HG02938 (cell line): ENCODE measurements around the gene AQP1.

Source experiments
- ATAC-seq: cut with Tn5 transposase; IDR thresholded peaks from one replicate; pipeline ENCODE4 v1.9.1; 2021; ENCODE audit warnings: mild to moderate bottlenecking, moderate library complexity; ENCODE audit not compliant: unreplicated experiment

Gene AQP1

DNA sequence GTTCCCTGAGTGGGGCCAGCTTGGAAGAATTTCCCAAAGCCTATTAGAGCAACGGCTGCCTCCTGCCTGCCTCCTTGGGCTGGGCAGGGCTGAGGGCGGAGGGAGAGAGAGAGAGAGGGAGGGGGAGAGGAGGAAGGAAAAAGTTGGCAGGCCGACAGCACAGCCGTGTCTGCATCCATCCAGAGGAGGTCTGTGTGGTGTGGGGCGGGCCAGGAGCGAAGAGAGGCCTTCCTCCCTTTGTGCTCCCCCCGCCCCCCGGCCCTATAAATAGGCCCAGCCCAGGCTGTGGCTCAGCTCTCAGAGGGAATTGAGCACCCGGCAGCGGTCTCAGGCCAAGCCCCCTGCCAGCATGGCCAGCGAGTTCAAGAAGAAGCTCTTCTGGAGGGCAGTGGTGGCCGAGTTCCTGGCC is at the start of gene AQP1:
TSS of gene AQP1 (plus strand) at position 293 of the 409 bp plus-strand sequence. CDS start at position 350, 57 bp downstream.
- ATAC-seq, result no peak

DNA sequence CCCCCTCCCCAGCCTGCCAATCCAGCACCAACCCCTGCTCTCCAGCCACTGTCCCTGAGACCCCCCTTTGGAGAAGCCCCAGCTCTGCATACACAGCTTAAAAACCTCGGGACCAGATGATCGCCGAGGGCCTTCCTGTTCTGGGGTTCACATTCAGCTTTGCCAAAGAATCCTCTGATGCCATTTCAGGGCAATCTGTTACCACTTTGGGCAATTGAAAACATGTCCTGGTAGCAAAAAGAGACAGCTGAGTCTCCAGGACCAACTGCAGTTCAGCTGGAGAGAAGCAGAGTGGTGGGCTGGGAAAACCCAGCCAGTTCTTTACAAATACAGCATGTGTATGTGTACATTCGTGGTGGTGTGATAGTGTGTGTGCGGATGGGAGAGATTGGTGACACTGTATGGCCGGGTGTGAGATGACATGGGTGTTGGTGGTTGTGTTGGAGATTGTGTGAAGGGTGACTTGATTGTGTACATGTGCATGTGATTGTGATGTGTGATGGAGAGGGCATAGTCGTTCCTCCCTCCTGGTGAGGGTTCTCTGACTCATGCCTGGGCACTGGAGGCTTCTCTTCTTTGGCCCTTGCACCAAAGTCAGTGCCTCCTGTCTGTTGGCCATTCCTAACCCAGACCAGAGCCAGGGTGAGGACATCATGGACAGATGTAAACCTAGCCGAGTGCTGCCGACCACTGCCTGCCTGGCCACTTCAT is 48.5 kb upstream of the AQP1 start:
- ATAC-seq, result no peak

DNA sequence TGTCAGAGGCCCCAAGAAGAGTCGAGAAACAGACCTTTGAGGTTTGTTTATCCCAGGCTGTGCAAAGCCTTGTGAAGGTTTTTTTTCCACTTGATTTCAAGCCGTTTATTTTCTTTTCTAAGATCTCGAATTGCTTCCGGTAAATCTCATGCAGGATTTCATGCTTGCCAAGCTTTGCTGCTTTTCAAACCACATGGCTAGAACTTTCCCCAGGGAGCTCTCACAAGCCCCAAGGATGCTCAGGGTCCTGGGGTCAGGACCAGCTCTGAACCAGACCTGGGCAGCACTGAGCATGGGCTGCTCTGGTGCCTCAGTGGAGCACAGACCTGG is 48.0 kb upstream of the AQP1 start:
- ATAC-seq, result no peak

DNA sequence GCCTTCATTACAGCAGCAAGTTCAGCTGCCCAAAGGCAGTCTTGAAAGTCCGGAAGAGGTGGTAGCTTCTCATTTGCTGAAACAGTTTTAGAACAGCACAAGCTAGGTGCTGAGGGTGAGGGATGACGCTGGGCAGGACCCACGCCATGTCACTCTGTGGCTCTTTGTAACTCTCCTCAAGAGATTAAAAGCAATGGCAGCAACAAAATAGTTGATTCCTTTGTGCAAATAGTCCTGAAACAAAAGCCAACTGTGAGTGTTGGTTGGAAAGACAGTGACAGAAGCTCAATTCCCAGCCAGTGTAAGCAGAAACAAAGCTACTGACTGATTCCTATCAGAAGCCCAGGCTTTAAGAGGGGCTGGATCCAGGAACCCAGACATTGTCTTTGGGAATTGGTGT is 47.6 kb upstream of the AQP1 start:
- ATAC-seq, result no peak

DNA sequence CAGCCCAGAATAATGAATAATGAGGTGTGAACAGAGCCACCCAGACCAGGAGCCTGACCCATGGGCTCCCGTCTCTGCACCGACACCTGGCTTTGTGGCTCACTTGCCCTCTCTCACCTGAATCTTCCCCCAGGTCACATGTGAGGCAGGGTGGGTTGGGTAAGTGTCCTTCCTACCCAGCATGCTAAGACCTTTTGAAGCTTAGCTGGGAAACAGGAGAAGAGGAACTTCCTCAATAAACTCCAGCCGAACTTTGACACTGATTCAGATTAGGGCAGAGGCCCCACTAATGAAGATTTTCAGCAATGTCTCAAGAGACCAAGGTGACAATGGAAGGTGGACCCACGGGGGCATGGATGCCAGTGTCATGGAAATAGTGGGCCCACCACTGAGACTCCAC is 46.6 kb upstream of the AQP1 start:
- no peak for ATAC-seq

DNA sequence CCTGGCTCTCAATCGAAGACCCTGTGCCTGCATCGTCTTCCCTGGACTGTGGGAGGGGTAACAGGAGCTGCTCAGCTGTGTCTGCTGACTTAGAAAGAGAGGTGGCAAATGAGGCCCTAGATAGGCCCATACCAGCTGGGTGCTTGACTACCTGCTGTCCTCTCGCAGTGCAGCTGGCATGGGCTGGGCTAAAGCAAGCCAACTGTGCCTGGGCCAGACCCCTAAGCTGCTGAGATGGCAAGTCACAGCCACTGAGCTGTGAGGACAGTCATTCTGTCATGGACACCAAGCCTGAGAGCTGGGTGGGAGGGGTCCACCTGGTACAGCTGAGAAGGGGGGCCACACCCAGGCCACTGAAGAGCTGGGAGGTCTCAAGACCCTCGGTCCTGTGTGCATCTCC is 45.8 kb upstream of the AQP1 start:
- no peak for ATAC-seq

DNA sequence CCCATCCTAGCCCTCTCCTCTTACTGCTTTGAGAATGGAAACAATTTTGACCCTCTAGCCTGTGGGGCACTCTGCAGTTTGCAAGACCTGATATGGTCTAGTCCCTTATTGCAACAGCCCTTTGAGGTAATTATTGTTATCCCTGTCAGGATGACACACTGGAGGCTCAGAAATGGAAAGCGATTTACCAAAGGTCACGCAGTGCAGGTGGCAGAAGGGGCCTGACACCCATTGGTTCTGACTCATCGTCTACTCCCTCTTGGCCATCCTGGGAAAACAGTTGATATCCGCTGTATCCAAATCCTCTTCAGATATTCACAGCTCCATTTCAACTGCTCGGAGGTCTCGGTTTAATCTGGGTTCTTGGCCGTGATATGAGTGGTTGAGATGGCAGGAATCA is 44.7 kb upstream of the AQP1 start:
- no peak for ATAC-seq

DNA sequence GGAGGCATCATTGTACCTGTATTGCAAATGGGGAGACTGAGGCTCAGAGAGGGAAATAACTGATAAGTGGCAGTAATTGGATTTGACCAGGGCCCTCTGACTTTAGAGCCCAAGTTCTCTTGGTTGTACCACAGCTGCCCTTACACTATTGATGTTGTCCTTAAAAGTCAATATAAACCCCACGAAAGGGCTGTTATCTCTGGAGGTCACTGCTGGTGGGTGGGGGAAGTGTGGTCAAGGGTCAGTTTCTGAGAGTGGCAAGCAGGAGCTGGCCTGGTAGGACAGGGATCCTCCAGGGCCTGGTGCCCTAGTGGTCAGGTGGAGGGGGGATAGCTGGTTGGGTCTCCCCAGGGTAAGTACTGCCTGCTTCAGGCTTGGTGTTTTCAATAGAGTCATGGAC is 44.2 kb upstream of the AQP1 start:
- no peak for ATAC-seq

DNA sequence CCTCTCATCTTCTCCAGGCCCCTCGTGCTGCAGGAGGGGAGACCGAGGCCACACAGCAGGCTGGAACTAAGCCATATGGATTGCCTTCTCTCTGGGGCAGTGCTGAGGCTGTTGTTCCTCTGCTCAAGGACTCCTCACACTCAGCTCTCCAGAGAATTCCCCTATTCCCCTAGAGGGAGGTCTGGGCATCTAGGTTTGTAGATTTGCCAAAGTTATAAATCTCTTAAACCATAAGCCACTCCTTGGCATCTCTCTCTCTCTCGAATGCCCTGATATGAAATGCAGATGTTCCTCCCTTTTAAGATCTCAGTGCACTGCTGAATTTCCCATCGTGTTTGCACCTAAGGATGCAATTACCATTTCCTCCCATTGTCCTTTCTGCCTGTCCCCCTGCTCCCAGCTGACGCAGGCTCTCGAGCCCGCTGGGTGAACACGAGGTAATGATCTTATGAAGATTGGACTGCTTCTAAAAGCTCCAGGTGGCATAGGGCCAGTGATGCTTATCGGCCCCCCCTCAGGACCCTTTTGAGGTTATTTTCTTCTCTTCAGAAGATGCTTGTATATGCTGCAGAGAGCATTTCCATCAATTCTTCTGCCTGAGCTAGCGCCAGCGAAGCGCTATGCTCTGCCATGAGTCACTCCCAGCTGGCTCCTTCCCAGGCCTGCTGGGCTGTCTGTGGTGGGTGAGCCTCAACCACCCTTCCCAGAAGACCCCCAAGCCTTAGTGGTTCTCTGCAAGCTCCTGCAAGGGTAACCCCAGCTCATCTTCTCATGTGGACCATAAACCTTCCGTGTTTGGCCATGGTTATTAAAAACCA is 41.6 kb upstream of the AQP1 start:
- no peak for ATAC-seq

DNA sequence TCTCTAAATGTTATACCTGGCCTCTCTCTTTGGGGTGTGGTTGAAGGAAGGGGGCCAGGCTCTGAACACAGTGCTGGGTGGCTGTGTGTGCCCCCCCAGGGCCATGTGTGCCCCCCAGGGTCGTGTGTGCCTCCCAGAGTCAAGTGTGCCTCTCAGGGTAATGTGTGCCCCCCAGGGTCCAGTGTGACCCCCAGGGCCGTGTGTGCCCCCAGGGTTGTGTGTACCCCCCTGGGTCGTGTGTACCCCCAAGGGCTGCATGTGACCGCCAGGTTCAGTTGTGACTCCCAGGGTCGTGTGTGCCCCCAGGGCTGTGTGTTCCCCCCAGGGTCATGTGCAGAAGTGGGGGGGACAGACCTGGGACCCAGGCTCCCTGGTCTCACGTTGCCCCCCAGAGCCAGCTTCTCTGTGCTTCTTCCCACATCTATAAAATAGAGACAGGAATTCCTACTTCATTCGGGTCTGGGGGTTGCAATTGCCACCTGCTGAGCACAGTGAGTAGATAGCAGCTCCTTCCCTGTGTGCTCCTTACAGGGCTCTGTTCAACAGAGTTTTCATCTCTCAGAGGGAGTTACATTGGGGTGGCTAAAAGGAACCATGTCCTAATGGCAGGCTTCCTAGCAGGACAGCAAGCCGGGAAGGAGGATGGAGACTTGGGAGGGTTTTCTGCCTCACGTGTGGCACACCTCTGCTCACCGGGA is 40.7 kb upstream of the AQP1 start:
- no peak for ATAC-seq

DNA sequence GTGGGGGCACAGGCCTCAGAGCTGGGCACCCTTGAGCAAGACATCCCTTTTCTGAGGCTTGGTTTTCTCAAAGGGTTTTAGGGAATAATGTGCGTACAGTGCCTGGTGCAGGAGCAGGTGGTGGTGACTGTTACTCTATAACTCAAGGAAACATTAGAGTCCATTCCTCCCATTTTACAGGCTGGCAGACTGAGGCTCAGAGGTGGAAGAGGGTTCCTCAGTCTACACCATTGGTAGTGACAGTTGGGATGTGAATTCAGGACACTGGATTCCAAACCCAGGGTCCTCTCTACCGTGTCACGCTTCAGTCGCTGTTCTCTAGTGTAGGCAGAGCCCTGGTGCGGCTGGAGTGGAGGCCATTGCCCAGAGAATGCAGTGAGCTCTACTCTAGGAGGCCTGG is 40.0 kb upstream of the AQP1 start:
- no peak for ATAC-seq

DNA sequence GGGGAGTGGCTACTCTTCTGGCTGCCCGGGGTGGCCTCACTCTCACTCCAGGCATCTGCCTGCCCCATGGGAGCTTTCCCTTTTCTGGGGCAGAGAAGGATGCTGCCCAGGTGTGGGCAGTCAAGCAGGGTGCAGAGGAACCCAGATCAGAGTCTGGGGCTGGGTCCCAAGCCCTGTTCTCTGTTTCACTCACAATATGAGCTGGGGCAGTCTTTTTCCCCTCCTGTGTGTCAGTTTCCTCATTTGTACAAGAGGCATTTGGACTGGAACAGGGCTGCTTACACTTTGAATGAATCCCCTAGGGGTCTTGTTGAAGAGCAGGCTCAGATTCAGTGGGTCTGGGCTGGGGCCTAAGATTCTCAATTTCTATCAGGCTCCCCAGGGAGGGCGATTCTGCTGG is 38.4 kb upstream of the AQP1 start:
- no peak for ATAC-seq

DNA sequence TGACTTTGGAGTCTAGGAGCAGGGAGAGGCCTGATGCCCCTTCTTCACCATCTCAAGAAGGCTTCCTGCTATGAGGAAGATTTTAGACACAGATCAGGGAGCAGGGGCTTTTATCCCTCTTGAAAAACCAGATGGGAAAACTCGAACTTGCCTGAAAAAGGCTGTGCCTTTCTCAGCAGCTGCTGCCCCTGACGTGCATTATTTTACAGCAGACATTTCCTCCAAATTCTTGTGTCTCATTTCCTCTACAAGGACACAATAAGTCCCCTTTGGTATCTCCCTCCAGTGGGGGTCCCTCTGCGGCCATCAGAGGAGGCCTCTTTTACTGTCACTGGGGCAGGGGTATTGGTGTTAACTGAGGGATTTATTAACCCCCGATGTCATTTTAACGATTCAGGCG is 38.0 kb upstream of the AQP1 start:
- ATAC-seq, result no peak

DNA sequence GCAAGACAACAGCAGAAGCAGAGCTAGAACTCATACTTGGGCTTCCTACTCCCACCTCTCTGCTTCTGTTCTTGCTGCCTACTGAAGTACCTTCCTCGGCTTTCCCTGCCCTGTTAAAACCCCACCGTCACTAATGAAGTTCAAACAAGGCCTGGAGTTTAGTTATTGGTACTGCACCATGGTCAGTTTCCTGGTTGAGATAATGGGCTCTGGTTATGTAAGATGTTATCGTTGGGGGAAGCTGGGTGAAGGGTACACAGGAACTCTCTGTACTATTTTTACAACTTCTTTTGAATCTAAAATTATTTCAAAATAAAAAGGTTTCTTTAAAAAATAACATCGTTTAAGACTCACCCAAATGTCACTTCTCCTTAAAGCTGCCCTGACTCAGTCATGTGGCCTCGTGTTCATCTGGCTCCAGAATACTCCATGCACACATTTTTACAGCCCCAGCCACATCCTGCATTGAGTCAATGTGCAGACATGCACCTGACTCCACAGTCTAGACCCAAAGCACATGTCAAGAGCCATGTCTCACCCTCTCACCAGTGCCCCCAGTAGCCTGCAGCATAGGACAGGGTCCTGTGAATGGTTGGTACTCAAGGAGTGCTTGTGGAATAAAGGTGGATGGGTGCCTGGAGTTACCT is 36.9 kb upstream of the AQP1 start:
- no peak for ATAC-seq

DNA sequence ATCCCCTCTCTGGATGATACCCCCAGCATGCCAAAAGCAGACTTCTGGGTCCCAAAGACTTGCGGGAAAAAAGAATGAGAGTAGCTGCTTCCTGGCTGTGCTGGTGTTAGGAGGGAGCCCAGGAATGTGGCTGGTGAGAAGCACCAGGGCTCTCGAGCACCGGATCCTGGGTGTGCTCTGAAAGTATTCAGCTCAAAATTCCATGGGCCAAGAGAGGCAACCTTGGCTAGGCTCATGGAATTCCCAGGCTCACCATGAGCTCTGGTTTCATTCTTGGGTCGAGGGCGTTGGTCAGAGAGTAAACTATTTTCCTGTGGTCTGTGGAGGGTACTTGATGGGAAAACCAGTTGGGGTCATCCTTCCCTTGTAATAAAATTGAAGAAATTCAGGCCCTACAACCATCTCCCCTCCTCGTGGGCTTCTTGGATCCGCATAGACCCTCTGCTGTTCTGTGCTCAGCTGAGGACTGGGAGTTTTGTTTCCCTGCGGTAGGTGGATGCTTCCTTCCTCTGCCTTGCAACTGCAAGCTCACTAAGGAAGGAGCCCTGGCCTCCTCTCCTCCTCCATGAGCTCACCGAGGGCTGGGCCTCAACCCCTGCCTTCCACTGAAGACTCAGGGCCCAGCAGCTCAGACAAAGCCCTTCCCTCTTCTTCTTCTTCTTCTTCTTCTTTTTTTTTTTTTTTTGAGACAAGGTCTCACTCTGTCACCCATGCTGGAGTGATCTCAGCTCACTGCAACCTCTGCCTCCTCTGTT is 34.5 kb upstream of the AQP1 start:
- ATAC-seq, result no peak

DNA sequence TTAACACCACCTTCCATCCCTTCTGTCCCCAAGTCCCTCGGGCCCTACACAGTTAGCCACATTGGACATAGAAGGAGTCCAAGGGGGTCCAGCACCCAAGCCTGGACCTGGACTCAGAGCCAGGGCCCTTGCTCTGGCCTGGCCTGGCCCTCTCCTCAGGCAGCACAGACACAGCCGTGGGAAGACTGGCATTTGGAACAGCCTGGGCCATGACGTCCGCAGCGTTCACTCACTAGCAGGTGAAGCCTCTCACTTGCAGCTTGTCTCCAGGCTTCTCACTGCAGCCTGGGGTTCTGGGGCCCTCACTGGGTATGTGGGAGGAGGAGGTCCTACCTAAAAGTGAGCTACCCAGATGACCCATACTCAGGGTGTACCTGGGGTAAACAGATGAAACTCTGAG is 33.7 kb upstream of the AQP1 start:
- ATAC-seq, result no peak

DNA sequence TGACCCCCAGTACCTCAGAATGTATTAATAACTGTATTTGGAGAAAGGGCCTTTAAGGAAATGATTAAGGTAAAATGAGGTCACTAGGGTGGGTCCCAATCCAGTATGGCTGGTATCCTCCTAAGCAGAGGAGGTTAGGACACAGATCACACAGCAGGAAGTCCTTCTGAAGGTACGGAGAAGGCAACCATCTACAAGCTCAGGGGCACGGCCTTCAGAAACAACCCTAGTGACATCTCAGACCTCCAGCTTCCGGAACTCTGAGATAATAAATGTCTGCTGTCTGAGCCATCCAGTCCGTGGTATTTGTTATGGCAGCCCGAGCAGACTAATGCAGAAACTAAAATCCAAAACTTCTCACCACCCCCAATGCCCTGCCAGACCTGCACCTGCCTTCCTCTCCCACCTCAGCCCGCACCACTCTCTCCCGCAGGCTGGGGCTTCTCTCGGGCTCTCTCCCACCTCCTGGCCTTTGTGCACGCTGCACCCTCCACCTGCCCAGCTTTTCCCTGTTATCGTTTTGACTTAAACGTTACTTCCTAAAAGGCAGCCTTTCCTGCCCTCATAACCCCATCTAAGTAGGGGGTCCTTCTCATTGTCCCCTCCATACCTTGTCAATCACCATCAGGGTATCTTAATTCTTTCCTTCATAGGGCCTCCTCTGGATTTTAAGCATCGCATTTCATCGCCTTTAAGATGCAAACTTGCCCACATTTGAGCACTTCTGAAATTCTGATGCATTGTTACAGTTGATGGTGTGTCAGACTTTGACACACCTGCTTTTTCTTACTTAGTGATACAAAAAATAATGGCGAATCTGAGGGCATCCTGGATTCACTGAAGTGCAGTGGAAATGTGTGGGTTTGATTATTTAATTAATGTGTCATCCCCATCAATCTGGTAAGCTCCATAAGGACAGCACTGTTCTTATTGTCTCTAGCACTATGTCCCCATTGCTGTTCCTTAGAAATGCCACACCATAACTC is 32.2 kb upstream of the AQP1 start:
- no peak for ATAC-seq

DNA sequence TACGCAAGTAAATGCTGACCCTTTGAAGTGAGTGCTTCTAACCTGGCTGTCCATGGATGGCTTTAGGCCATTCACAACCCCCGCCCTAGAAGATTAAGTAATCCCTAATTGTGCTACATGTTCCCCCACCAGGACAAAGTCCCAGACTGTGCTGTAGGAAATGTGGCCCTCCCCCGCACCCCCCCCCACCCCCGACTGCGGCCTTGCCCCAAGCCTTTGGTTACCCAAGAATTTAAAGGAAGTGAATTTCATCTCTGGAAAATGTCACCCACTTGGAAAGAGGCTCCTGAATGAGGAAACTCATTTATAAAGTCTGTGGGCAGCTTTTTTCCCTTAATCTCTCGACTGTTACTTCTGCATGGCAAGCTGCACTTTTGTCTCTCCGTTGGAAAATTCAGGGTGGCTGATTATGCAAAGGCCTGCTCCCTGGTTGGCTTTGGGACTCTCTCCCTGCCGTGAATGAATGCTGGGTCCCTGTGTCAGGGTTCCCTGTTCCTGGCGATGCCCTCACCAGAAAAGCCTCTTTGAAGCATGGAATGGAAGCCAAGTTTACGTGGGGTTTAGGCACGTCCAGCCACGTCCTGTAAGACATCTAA is 31.4 kb upstream of the AQP1 start:
- no peak for ATAC-seq

DNA sequence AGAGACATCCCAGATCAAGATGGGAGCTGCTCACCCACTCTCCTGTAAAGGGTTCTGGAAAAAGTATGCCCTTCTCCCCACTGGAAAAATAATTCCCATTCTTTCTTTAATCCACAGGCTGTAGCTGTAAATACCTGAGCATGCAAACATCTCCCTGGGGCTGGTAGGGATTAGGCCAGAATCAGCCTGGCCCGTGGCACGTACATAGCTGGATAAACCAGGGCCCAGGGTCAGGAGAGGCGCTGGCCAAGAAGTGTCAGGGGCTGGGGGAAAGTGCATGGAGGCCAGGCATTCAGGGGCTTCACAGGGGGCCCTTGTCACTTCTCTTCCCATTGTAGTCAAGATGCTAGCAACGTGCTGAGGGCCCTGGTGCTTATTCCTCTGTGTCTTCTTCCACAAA is 30.7 kb upstream of the AQP1 start:
- no peak for ATAC-seq
